C4-2B (cell line): Measurements from ENCODE around the gene PDE6H.

ENCODE experiments used
- CTCF ChIP-seq: fragments of 450-650 bp; conservative IDR thresholded peaks from 2 replicates; pipeline ENCODE4 v1.5.1; 2017; ENCODE audit warnings: mild to moderate bottlenecking
- ZFX ChIP-seq: fragments of 450-650 bp; IDR thresholded peaks from 2 replicates; pipeline ENCODE4 v1.6.1; 2017

DNA sequence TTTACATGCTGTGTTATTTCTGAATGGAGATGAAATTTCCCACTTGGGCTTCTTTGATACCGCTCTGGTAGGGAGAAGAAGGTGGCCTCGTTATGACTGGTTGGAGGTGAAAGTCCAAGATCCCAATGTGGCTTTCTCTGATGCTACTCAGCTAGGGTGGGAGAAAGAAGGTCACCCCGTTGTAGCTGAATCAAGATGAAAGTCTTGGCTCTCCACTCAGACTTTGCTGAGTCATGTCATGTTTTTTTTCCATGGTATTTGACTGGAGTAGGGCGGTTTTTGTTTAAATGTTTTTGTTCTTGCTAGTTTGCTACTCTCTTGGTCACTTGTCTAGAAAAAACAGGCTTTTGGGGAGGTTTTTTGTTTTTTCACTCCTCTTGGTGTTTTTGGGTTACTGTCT lies 2.4 kb upstream of the PDE6H start:
- TF ChIP-seq CTCF, result no peak
- TF ChIP-seq ZFX, result no peak
